Measurements from ENCODE around the gene RBM39.

GRCh38 chr20:35710884-35711587 lies 31.0 kb downstream of the RBM39 start:
- no peak for TF ChIP-seq HEY1 (CRISPR knock-in tag; IDR thresholded peaks at IDR 0.05; ENCODE audit: borderline replicate concordance)
- no peak for TF ChIP-seq CTCF (IDR thresholded peaks at IDR 0.05 in 2 of 3, conservative IDR thresholded peaks at IDR 0.05 in 1 of 3; ENCODE audit: insufficient read depth in 2 of 3, low read depth in 1 of 3, low read length in 3 of 3)
- no peak for TF ChIP-seq ETV6 (IDR thresholded peaks at IDR 0.05; ENCODE audit: borderline replicate concordance in 1 of 2, low read depth in 2 of 2, low read length in 1 of 2)
- TF ChIP-seq ETV6 (CRISPR knock-in tag; IDR thresholded peaks at IDR 0.05; ENCODE audit: borderline replicate concordance) = no peak
- TF ChIP-seq TBL1XR1 (IDR thresholded peaks at IDR 0.05; ENCODE audit: low read length in 2 of 2) = no peak
- TF ChIP-seq SP1 (CRISPR knock-in tag; IDR thresholded peaks at IDR 0.05) = no peak
- TF ChIP-seq PHF21A (IDR thresholded peaks at IDR 0.05; ENCODE audit: borderline replicate concordance, low read depth) = no peak
- TF ChIP-seq, protein P1, sequence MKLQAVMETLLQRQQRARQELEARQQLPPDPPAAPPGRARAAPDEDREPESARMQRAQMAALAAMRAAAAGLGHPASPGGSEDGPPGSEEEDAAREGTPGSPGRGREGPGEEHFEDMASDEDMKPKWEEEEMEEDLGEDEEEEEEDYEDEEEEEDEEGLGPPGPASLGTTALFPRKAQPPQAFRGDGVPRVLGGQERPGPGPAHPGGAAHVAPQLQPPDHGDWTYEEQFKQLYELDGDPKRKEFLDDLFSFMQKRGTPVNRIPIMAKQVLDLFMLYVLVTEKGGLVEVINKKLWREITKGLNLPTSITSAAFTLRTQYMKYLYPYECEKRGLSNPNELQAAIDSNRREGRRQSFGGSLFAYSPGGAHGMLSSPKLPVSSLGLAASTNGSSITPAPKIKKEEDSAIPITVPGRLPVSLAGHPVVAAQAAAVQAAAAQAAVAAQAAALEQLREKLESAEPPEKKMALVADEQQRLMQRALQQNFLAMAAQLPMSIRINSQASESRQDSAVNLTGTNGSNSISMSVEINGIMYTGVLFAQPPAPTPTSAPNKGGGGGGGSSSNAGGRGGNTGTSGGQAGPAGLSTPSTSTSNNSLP (IDR thresholded peaks at IDR 0.05; ENCODE audit: borderline replicate concordance, low read depth, low read length) = no peak
